Mucosa of gallbladder (tissue), 1 donor: ENCODE results near the gene ENPP7. TPM values are rescaled to one million over a fixed set of nuclear protein-coding genes. Genes with fewer than 3 reads are reported as not detected.

Experiments
- DNase-seq: peaks from one replicate; pipeline ENCODE4 v3.0.0-alpha.2; 2020; ENCODE audit warnings: low spot score
- total RNA-seq: library from RNA; stranded (reverse); gene quantifications from one replicate; pipeline ENCODE4 v1.2.1, GENCODE V29; 2021
- donor health status: DM: no; HTN: no; CAD: no.

ENPP7 gene
- total RNA-seq, 1 donor from 2014 or later = 0.23 TPM

GRCh38 chr17:79702550-79703236 lies 28.1 kb upstream of the ENPP7 start:
- no peak for DNase-seq

GRCh38 chr17:79704691-79705090 lies 26.1 kb upstream of the ENPP7 start:
- no peak for DNase-seq

- DNase-seq = no peak
Observed at GRCh38 chr17:79705674-79706073, 25.1 kb upstream of the ENPP7 start.

GRCh38 chr17:79706931-79707850 lies 23.6 kb upstream of the ENPP7 start:
- DNase-seq = no peak

GRCh38 chr17:79707931-79708891 lies 22.5 kb upstream of the ENPP7 start:
- DNase-seq = peak; percentile 40

- no peak for DNase-seq
Observed at GRCh38 chr17:79711715-79712305, 18.9 kb upstream of the ENPP7 start.

GRCh38 chr17:79713391-79713790 lies 17.4 kb upstream of the ENPP7 start:
- no peak for DNase-seq

- no peak for DNase-seq
Observed at GRCh38 chr17:79714176-79715097, 16.3 kb upstream of the ENPP7 start.

GRCh38 chr17:79715098-79715942 lies 15.4 kb upstream of the ENPP7 start:
- no peak for DNase-seq

- no peak for DNase-seq
Observed at GRCh38 chr17:79715943-79716797, 14.6 kb upstream of the ENPP7 start.

GRCh38 chr17:79720705-79721292 lies 9.9 kb upstream of the ENPP7 start:
- no peak for DNase-seq

GRCh38 chr17:79721993-79722671 lies 8.6 kb upstream of the ENPP7 start:
- DNase-seq = no peak

GRCh38 chr17:79722787-79723186 lies 8.0 kb upstream of the ENPP7 start:
- no peak for DNase-seq

- DNase-seq = peak; percentile 93
Observed at GRCh38 chr17:79728169-79728907, 2.4 kb upstream of the ENPP7 start.

GRCh38 chr17:79728908-79729471 lies 1.8 kb upstream of the ENPP7 start:
- DNase-seq = no peak

- no peak for DNase-seq
Observed at GRCh38 chr17:79729761-79730160, 982 bp upstream of the ENPP7 start.

GRCh38 chr17:79730437-79730768 lies 340 bp upstream of the ENPP7 start:
- no peak for DNase-seq
